K562 (cell line): Measurements from ENCODE around the gene ZIC3. TPM values are rescaled to one million over a fixed set of nuclear protein-coding genes. Genes with fewer than 3 reads are reported as not detected.

Experiments
- ATAC-seq: fragments of 200-7000 bp; cut with Tn5 transposase; 3 replicates; pipeline ENCODE4 v1.9.1; 2020; ENCODE audit warnings: moderate library complexity
- BruUV-seq: library from RNA; stranded (reverse); fragments of 400-500 nt; replicated peaks from 2 replicates; lab custom pipeline; 2021; lab: Mats Ljungman, UMichigan
- CTCF ChIA-PET: fragments of 300-600 bp; formaldehyde crosslinking; extraction: SDS; loops from one replicate; lab custom pipeline; 2021; ENCODE audit warnings: low intra/inter-chr PET ratio; lab: Yijun Ruan, JAX
- POLR2A ChIA-PET: fragments of 300-600, 350-650 bp; sonication (Branson Sonifier 250); formaldehyde crosslinking; extraction: SDS; loops from one replicate; lab custom pipeline; 2021; ENCODE audit warnings: antibody characterized with exemption, inconsistent platforms; lab: Yijun Ruan, JAX
- DNase-seq, 4 experiments: peaks; one replicate each; pipeline versions ENCODE4 v3.0.0 to v3.0.0-alpha.2; 2011 to 2018; ENCODE audit warnings: low spot score in 3 of 4, mixed read lengths in 3 of 4; ENCODE audit errors: extremely low read depth in 1 of 4
- FAIRE-seq: peaks from 2 replicates; lab custom pipeline; 2011; peaks lifted over from hg19 to GRCh38; lab: Jason Lieb, UNC
- H2AFZ ChIP-seq: 2 replicates; pipeline ENCODE4 v1.6.0; 2011; ENCODE audit warnings: low read depth, low read length, control low read depth, inconsistent platforms
- H3K27ac ChIP-seq: fragments of 200-600 bp; 3 replicates; pipeline ENCODE4 v1.8.0; 2011; ENCODE audit warnings: low read depth, mild to moderate bottlenecking, control low read depth, inconsistent platforms, low read length, moderate library complexity, mixed read lengths; ENCODE audit errors: extremely low read depth
- H3K27me3 ChIP-seq, 2 experiments: fragments of 300-600 bp in 1 of 2; 2 replicates in 1 of 2; 3 replicates in 1 of 2; pipeline versions ENCODE4 v1.6.0 to v1.8.0; 2011; ENCODE audit warnings: inconsistent platforms in 2 of 2, low read length in 2 of 2, mild to moderate bottlenecking in 1 of 2, mixed read lengths in 1 of 2, moderate library complexity in 1 of 2; ENCODE audit not compliant: control insufficient read depth in 2 of 2, insufficient read depth in 2 of 2
- H3K36me3 ChIP-seq: fragments of 300-600 bp; 3 replicates; pipeline ENCODE4 v1.8.0; 2011; ENCODE audit warnings: mild to moderate bottlenecking, low read length, inconsistent platforms; ENCODE audit not compliant: control insufficient read depth, insufficient read depth
- H3K4me1 ChIP-seq, 2 experiments: fragments of 200-600 bp in 1 of 2; replicated peaks in 1 of 2; 2 replicates in 1 of 2; 3 replicates in 1 of 2; pipeline versions ENCODE4 v1.5.1 to v1.8.0; 2011; ENCODE audit warnings: inconsistent platforms in 2 of 2, low read length in 2 of 2, mild to moderate bottlenecking in 1 of 2, mixed read lengths in 1 of 2, moderate library complexity in 1 of 2; ENCODE audit not compliant: control insufficient read depth in 2 of 2, insufficient read depth in 2 of 2
- H3K4me2 ChIP-seq: 2 replicates; pipeline ENCODE4 v1.6.1; 2011; ENCODE audit warnings: low read length, control low read depth, inconsistent platforms, mixed read lengths; ENCODE audit not compliant: insufficient read depth
- H3K4me3 ChIP-seq: fragments of 200-600 bp; sonication (generic), shearing (Covaris generic); 2 replicates; pipeline ENCODE4 v1.5.1; 2016; ENCODE audit warnings: control low read depth, inconsistent platforms
- H3K79me2 ChIP-seq: fragments of 200-600 bp; 3 replicates; pipeline ENCODE4 v1.8.0; 2011; ENCODE audit warnings: low read length, inconsistent platforms; ENCODE audit not compliant: control insufficient read depth, insufficient read depth
- H3K9ac ChIP-seq, 2 experiments: 2 replicates each; pipeline versions ENCODE4 v1.6.0 to v1.6.1; 2011; ENCODE audit warnings: low read depth in 2 of 2, low read length in 2 of 2, control low read depth in 1 of 2, inconsistent platforms in 1 of 2, mild to moderate bottlenecking in 1 of 2, mixed read lengths in 1 of 2; ENCODE audit not compliant: insufficient read depth in 1 of 2
- H3K9me1 ChIP-seq: one replicate; pipeline ENCODE4 v1.6.0; 2011; ENCODE audit warnings: inconsistent platforms, mild to moderate bottlenecking, low read length, moderate library complexity; ENCODE audit not compliant: control insufficient read depth, insufficient read depth
- H3K9me3 ChIP-seq: replicated peaks from 2 replicates; pipeline ENCODE4 v1.5.1; 2011; ENCODE audit warnings: low read depth, low read length, inconsistent platforms; ENCODE audit not compliant: control insufficient read depth, insufficient read depth
- H4K20me1 ChIP-seq: replicated peaks from 2 replicates; pipeline ENCODE4 v1.6.1; 2011; ENCODE audit warnings: low read length, inconsistent platforms, mixed read lengths; ENCODE audit not compliant: control insufficient read depth, insufficient read depth
- BMI1 ChIP-seq: fragments of 150-350 bp; IDR thresholded peaks from 2 replicates; pipeline ENCODE4 v1.6.1; 2014; ENCODE audit warnings: low read length
- BRF2 ChIP-seq: IDR thresholded peaks from 3 replicates; pipeline ENCODE4 v1.6.1; 2011; ENCODE audit warnings: borderline replicate concordance, mild to moderate bottlenecking; ENCODE audit not compliant: insufficient read length, insufficient read depth
- ELK1 ChIP-seq: sonication (generic); formaldehyde crosslinking; IDR thresholded peaks from 2 replicates; pipeline ENCODE4 v1.8.1; 2022; ENCODE audit warnings: missing genetic modification reagents
- HCFC1 ChIP-seq: IDR thresholded peaks from 2 replicates; pipeline ENCODE4 v1.6.1; 2012; ENCODE audit warnings: low read depth, low read length, improper control_type of control experiment
- JUN ChIP-seq, 2 experiments: sonication (generic) in 1 of 2; formaldehyde crosslinking in 1 of 2; IDR thresholded peaks; 2 replicates each; pipeline versions ENCODE4 v1.6.1 to v1.8.0; 2012 to 2022; ENCODE audit warnings: borderline replicate concordance in 2 of 2, mild to moderate bottlenecking in 2 of 2, improper control_type of control experiment in 1 of 2, low read depth in 1 of 2, low read length in 1 of 2, missing genetic modification reagents in 1 of 2
- KLF6 ChIP-seq: fragments of 250-450 bp; sonication (Bioruptor Pico); IDR thresholded peaks from 2 replicates; pipeline ENCODE4 v1.4.0; 2020; ENCODE audit warnings: mild to moderate bottlenecking, moderate library complexity, borderline replicate concordance
- MXD1 ChIP-seq: fragments of 250-450 bp; sonication (Bioruptor Pico); IDR thresholded peaks from 2 replicates; pipeline ENCODE4 v1.8.0; 2021; ENCODE audit warnings: borderline replicate concordance, mild to moderate bottlenecking, moderate library complexity; ENCODE audit not compliant: poor library complexity, severe bottlenecking
- PHB2 ChIP-seq: fragments of 450-650 bp; IDR thresholded peaks from 2 replicates; pipeline ENCODE4 v1.6.1; 2017; ENCODE audit warnings: low read depth
- RAD21 ChIP-seq, 2 experiments: fragments of 250-450 bp in 1 of 2; fragments of 450-650 bp in 1 of 2; sonication (Bioruptor Pico) in 1 of 2; formaldehyde crosslinking in 1 of 2; IDR thresholded peaks in 1 of 2; conservative IDR thresholded peaks in 1 of 2; 2 replicates each; pipeline versions ENCODE4 v1.4.0 to v1.8.0; 2020 to 2022; ENCODE audit warnings: mild to moderate bottlenecking in 2 of 2, moderate library complexity in 1 of 2
- RBM14 ChIP-seq: fragments of 200-400 bp; formaldehyde crosslinking; IDR thresholded peaks from 2 replicates; pipeline ENCODE4 v1.6.1; 2018; ENCODE audit warnings: low read depth, mild to moderate bottlenecking, low read length, moderate library complexity, borderline replicate concordance; ENCODE audit not compliant: insufficient read depth
- RCOR1 ChIP-seq, 2 experiments: IDR thresholded peaks; 2 replicates each; pipeline ENCODE4 v1.6.1; 2012; ENCODE audit warnings: low read depth in 2 of 2, low read length in 2 of 2, borderline replicate concordance in 1 of 2, improper control_type of control experiment in 1 of 2
- SFPQ ChIP-seq: fragments of 200-400 bp; formaldehyde crosslinking; IDR thresholded peaks from 2 replicates; pipeline ENCODE4 v1.6.1; 2017; ENCODE audit warnings: mild to moderate bottlenecking, low read depth, low read length, moderate library complexity
- SMARCA5 ChIP-seq: fragments of 450-650 bp; IDR thresholded peaks from 2 replicates; pipeline ENCODE4 v1.6.1; 2016
- SREBF1 ChIP-seq: fragments of 150-350 bp; IDR thresholded peaks from 2 replicates; pipeline ENCODE4 v1.6.1; 2014; ENCODE audit warnings: antibody characterized with exemption, low read depth, low read length, borderline replicate concordance
- TSC22D4 ChIP-seq: fragments of 450-650 bp; IDR thresholded peaks from 2 replicates; pipeline ENCODE4 v1.6.1; 2016; ENCODE audit warnings: missing genetic modification characterization, missing biosample characterization, control low read depth
- ZNF23 ChIP-seq: fragments of 250-450 bp; sonication (Bioruptor Pico); IDR thresholded peaks from 2 replicates; pipeline ENCODE4 v1.4.0; 2020; ENCODE audit warnings: mild to moderate bottlenecking
- ZSCAN32 ChIP-seq: fragments of 450-650 bp; formaldehyde crosslinking; IDR thresholded peaks from 2 replicates; pipeline ENCODE4 v1.4.0; 2020; ENCODE audit warnings: mild to moderate bottlenecking, moderate library complexity
- WGBS: fragments of 100-300 bp; shearing (Covaris generic); methylation state at CpG from one replicate; pipeline ENCODE4 v1.1.6; 2016; ENCODE audit warnings: low coverage, mixed read lengths; ENCODE audit not compliant: insufficient coverage; ENCODE audit errors: missing lambda C conversion rate; 5-methylcytosine and 5-hydroxymethylcytosine counted together
- in situ Hi-C: fragments of 300-500 bp; cut with MboI; formaldehyde crosslinking; loops from 4 replicates; pipeline ENCODE4 v1.15.0; 2018; ENCODE audit warnings: inconsistent platforms, mixed read lengths
- intact Hi-C: fragments of 100-400 bp; cut with micrococcal nuclease; formaldehyde crosslinking; loops from 2 replicates; pipeline ENCODE4 v1.14.2; 2022
- polyA plus RNA-seq, 8 experiments: library from polyadenylated mRNA; depleted of rRNA in 4 of 8; stranded (reverse) in 5 of 8; unstranded in 3 of 8; fragments of >200 nt; fragmentation: Nextera tagmentation in 2 of 8; fragmentation: Illumina TruSeq in 1 of 8; extraction: Ambion mirVana in 2 of 8; extraction: Trizol in 1 of 8; gene quantifications; 2 replicates each; pipeline versions ENCODE4 v1.2.1 to v1.2.3, GENCODE V29; 2011 to 2014; ENCODE audit warnings: inconsistent platforms in 1 of 8, missing spikeins in 1 of 8
- total RNA-seq, 7 experiments: library from RNA; depleted of rRNA in 6 of 7; stranded (reverse); fragments of >200 nt in 6 of 7; fragmentation: Illumina TruSeq in 2 of 7; extraction: Trizol in 2 of 7; gene quantifications; 2 replicates each; pipeline versions ENCODE4 v1.2.1 to v1.2.3, GENCODE V29; 2011 to 2021; ENCODE audit warnings: low replicate concordance in 1 of 7

ZIC3 gene
- total and polyA plus RNA-seq, 9 of the 15 experiments (the other 6 are each of a cell fraction or from before 2014, with no cell fraction given) = not detected

- no peak for TF ChIP-seq MXD1 (CRISPR knock-in tag)
- no peak for TF ChIP-seq JUN (IDR thresholded peaks at IDR 0.05; ENCODE audit: borderline replicate concordance, low read depth, low read length)
- no peak for TF ChIP-seq JUN (CRISPR knock-in tag; IDR thresholded peaks at IDR 0.05; ENCODE audit: borderline replicate concordance)
- no peak for TF ChIP-seq ZSCAN32 (CRISPR knock-in tag)
- TF ChIP-seq RBM14 = no peak
- no peak for TF ChIP-seq BRF2
- no peak for TF ChIP-seq RAD21 (CRISPR knock-in tag; conservative IDR thresholded peaks at IDR 0.05 in 1 of 2, IDR thresholded peaks at IDR 0.05 in 1 of 2)
- TF ChIP-seq RCOR1 (IDR thresholded peaks at IDR 0.05; ENCODE audit: borderline replicate concordance in 1 of 2, low read depth in 2 of 2, low read length in 2 of 2) = no peak
- no peak for TF ChIP-seq PHB2
- TF ChIP-seq, all 486 proteins: peak for 0
These were observed 18.6 kb upstream of the ZIC3 start (continued) for GRCh38 chrX:137547291-137547690.

GRCh38 chrX:137548261-137548660, 17.7 kb upstream of the ZIC3 start:
- no peak for FAIRE-seq
- DNase-seq = no peak
- in situ Hi-C loops = no loop called here
- BruUV-seq = no TSS peak
- Histone ChIP-seq H3K4me3 (no peak overlapping the region), H2AFZ (no peak overlapping the region), H3K36me3 (no peaks in the 10 kb centered on the region), H3K9me3 (no peaks in the 10 kb centered on the region), H3K9me1 (no peaks in the 10 kb centered on the region), H3K4me1 (no peaks in the 10 kb centered on the region), H3K27me3 (peaks cover 2 to 58% of the 10 kb centered on the region in 2 experiments; a peak in 4 of 5 replicates), H3K9ac (no peak overlapping the region), H3K79me2 (no peaks in the 10 kb centered on the region), H3K4me2 (no peak overlapping the region), H4K20me1 (no peaks in the 10 kb centered on the region), H3K27ac (no peak overlapping the region)
- no peak for ATAC-seq
- POLR2A ChIA-PET = no interaction called here
- 1% methylated on average over 11 of the region's 14 CpGs for WGBS
- CTCF ChIA-PET = no interaction called here
- intact Hi-C loops = no loop called here
- TF ChIP-seq SMARCA5 (no peak), SREBF1 (no peak), SFPQ (no peak), KLF6 (CRISPR knock-in tag) (no peak), HCFC1 (no peak), TSC22D4 (tag) (no peak), ZNF23 (CRISPR knock-in tag) (no peak), ELK1 (CRISPR knock-in tag) (no peak), BMI1 (no peak)
